Testis (tissue), 2 donors: ENCODE results near the gene ZBTB7A.

ENCODE experiments used
- POLR2A ChIP-seq: fragments of 450-650 bp; IDR thresholded peaks from one replicate; pipeline ENCODE4 v1.6.1; 2017; ENCODE audit warnings: antibody characterized with exemption, mild to moderate bottlenecking, moderate library complexity
- TF ChIP-seq, protein P1 (sequence below), 3 experiments: fragments of 450-650 bp in 2 of 3; fragments of 200-600 bp in 1 of 3; sonication (generic) in 1 of 3; IDR thresholded peaks; one replicate each; pipeline ENCODE4 v1.5.1; 2016 to 2019; ENCODE audit warnings: antibody characterized with exemption in 3 of 3, mild to moderate bottlenecking in 2 of 3, moderate library complexity in 1 of 3

GRCh38 chr19:4094291-4094690 is 27.6 kb upstream of the ZBTB7A start:
- TF ChIP-seq, protein P1, sequence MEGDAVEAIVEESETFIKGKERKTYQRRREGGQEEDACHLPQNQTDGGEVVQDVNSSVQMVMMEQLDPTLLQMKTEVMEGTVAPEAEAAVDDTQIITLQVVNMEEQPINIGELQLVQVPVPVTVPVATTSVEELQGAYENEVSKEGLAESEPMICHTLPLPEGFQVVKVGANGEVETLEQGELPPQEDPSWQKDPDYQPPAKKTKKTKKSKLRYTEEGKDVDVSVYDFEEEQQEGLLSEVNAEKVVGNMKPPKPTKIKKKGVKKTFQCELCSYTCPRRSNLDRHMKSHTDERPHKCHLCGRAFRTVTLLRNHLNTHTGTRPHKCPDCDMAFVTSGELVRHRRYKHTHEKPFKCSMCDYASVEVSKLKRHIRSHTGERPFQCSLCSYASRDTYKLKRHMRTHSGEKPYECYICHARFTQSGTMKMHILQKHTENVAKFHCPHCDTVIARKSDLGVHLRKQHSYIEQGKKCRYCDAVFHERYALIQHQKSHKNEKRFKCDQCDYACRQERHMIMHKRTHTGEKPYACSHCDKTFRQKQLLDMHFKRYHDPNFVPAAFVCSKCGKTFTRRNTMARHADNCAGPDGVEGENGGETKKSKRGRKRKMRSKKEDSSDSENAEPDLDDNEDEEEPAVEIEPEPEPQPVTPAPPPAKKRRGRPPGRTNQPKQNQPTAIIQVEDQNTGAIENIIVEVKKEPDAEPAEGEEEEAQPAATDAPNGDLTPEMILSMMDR (IDR thresholded peaks at IDR 0.05) = no peak
- no peak for TF ChIP-seq POLR2A
